Measurements from ENCODE around the gene SIK1. TPM values are rescaled to one million over a fixed set of nuclear protein-coding genes. Genes with fewer than 3 reads are reported as not detected.

SIK1 gene
- total RNA-seq, 2 donors from 2014 or later, result 0.14 to 17.3 TPM

GRCh38 chr21:43376478-43376882 lies 50.5 kb downstream of the SIK1 start:
- H3K27ac ChIP-seq, result no peak overlapping the region
- no peaks in the 10 kb centered on the region for H3K4me1 ChIP-seq (replicated peaks)
- DNase-seq (ENCODE audit: low spot score), result no peak
- no peaks in the 10 kb centered on the region for H3K36me3 ChIP-seq
- H3K9me3 ChIP-seq, result no peaks in the 10 kb centered on the region
- H3K27me3 ChIP-seq (replicated peaks; ENCODE audit: insufficient read depth), result no peaks in the 10 kb centered on the region
- TF ChIP-seq POLR2A (IDR thresholded peaks at IDR 0.05), result no peak
- no peak for TF ChIP-seq CTCF (IDR thresholded peaks at IDR 0.05)
- no peak for TF ChIP-seq POLR2AphosphoS5 (IDR thresholded peaks at IDR 0.05)
- intact Hi-C loops (cut with DNase I), result no loop called here
- 83% methylated on average over 10 of the region's 10 CpGs for WGBS
- no peak overlapping the region for H3K4me3 ChIP-seq

DNA sequence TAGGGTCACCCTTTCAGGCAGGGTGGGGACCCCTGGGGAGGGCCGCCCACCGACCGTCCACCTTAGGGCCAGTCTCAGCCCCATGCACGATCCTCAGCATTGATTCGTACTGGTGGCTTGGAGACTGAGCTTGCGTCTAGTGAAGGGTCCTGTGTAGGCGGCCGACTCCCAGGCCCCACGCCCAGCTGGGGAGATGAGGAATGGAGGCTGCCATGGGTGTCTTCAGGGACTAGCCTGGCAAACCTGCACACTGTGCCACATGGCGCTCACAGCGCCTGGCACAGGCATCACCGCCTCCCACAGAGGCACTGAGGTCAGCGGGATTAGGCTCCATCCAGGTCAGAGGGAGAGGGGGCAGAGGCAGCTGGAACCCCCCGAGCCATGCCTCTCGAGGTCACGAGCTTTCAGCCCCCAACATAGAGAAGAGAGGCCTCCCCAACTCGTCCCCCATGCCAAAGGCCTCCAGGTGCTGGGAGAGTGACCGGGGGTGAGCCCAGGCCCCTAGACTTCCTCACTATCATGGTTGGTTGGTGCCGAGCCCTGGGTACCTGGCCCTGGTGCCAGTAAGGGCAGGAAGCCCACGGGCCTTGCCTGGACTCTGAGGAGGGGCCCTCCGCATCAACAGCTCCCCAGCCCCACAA lies 51.0 kb downstream of the SIK1 start:
- Histone ChIP-seq H3K27ac (no peak overlapping the region), H3K9me3 (no peaks in the 10 kb centered on the region), H3K4me3 (no peak overlapping the region), H3K36me3 (no peaks in the 10 kb centered on the region), H3K4me1 (replicated peaks) (no peaks in the 10 kb centered on the region), H3K27me3 (replicated peaks; ENCODE audit: insufficient read depth) (no peaks in the 10 kb centered on the region)
- no peak for TF ChIP-seq POLR2AphosphoS5 (IDR thresholded peaks at IDR 0.05)
- no peak for TF ChIP-seq CTCF (IDR thresholded peaks at IDR 0.05)
- TF ChIP-seq POLR2A (IDR thresholded peaks at IDR 0.05), result no peak
- WGBS, result 94% methylated on average over 21 of the region's 21 CpGs
- no peak for DNase-seq (ENCODE audit: low spot score)
- intact Hi-C loops (cut with DNase I), result no loop called here

- no peaks in the 10 kb centered on the region for H3K27me3 ChIP-seq (replicated peaks; ENCODE audit: insufficient read depth)
- intact Hi-C loops (cut with DNase I), result no loop called here
- 93% methylated on average over 17 of the region's 17 CpGs for WGBS
These were observed 51.7 kb downstream of the SIK1 start for GRCh38 chr21:43375006-43375836.

DNA sequence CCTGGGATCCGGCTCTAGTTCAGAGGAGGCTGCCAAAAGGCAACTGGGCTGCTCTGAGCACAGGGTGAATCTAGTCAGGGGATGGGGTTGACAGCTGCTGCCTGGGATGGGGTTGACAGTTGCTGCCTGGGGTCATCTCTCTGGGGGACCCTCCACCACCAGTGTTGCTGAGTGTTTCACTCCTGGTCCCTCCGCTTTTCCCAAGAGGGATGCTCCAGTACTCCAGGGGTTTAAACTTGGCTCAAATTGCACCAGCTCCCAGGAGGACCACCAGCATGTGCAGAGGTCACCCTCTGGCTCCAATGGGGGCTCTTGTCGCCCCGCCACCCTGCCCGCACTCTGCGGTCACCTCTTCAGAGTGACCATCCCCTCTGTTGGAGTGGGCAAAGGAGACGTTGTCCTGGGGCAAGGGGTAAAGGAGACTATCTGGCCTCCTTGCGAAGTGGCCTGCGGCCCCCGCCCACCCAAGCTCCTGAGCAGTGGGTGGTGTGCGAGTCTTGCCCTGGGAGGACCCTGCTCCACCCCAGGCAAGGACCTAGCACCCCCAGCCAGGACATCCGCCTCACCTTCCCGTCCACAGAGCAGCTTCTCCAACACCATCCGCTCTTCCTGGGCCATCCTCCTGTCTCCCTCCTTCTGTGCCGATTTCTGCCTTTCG lies 52.6 kb downstream of the SIK1 start:
- TF ChIP-seq POLR2A (IDR thresholded peaks at IDR 0.05) (no peak), CTCF (IDR thresholded peaks at IDR 0.05) (no peak), POLR2AphosphoS5 (IDR thresholded peaks at IDR 0.05) (no peak)

More at GRCh38 chr21:43375006-43375836, 51.7 kb downstream of the SIK1 start:
- DNase-seq (ENCODE audit: low spot score), result no peak
- no peaks in the 10 kb centered on the region for H3K36me3 ChIP-seq
- no peaks in the 10 kb centered on the region for H3K4me1 ChIP-seq (replicated peaks)
- H3K4me3 ChIP-seq, result no peak overlapping the region
- no peak overlapping the region for H3K27ac ChIP-seq
- TF ChIP-seq CTCF (IDR thresholded peaks at IDR 0.05) (no peak), POLR2A (IDR thresholded peaks at IDR 0.05) (no peak), POLR2AphosphoS5 (IDR thresholded peaks at IDR 0.05) (no peak)
- H3K9me3 ChIP-seq, result no peaks in the 10 kb centered on the region

More for the DNA sequence above, 52.6 kb downstream of the SIK1 start:
- H3K27ac ChIP-seq, result no peak overlapping the region
- intact Hi-C loops (cut with DNase I), result no loop called here
- H3K36me3 ChIP-seq, result no peaks in the 10 kb centered on the region
- H3K27me3 ChIP-seq (replicated peaks; ENCODE audit: insufficient read depth), result no peaks in the 10 kb centered on the region
- 96% methylated on average over 16 of the region's 16 CpGs for WGBS
- DNase-seq (ENCODE audit: low spot score), result no peak
- H3K9me3 ChIP-seq, result no peaks in the 10 kb centered on the region
- no peaks in the 10 kb centered on the region for H3K4me1 ChIP-seq (replicated peaks)
- H3K4me3 ChIP-seq, result no peak overlapping the region

Data from prostate gland (tissue), 2 donors.